Raji (cell line): ENCODE results near the gene KCNJ11.

Experiments
- POLR2A ChIP-seq: IDR thresholded peaks from 2 replicates; pipeline ENCODE4 v1.6.1; 2011; ENCODE audit warnings: low read depth, low read length, control low read depth; ENCODE audit not compliant: insufficient read depth

The KCNJ11 gene

DNA sequence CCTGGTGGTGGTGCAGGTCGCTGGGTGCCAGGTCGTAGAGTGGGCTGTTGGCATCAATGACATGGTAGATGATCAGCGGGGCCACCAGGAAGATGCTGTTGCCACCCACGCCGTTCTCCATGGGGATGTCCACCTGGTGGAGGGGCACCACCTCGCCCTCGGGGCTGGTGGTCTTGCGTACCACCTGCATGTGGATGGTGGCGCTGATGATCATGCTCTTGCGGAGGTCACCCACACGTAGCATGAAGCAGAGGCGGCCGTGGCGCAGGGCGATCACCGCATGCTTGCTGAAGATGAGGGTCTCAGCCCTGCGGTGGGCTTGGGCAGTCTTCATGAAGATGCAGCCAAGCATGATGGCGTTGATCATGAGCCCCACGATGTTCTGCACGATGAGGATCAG is 1.2 kb downstream of the KCNJ11 start:
- no peak for TF ChIP-seq POLR2A

DNA sequence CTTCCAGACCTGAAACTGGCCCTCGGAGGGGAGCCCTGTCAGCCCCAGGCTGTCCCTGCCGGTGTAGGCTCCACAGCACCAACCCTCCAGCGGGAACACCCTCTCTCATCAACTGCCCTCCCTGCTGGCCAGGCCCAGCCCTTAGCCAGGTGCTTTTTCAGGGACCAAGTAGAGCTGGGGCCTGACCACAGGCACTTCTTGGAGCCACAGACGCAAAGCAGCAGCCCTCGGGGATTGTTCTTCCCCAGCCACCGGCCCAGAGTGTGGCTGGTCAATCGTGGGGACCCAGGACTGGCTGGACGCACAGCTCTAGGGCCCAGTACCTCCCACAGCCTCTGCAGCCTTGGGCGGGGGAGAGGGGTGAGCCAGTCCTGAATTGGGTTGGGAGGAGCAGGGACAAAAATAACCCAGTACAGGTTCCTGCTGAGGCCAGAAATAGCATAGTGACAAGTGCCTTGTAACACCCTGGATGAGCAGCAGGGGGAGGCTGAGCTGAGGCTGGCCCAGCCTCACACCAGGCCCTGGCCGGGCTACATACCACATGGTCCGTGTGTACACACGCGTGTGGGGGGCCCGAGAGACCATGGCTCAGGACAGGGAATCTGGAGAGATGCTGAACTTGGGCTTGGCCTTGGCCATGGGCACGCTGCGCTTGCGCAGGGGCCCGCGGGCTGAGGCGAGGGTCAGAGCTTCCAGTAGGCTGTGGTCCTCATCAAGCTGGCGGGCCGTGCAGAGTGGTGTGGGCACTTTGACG is 2.0 kb downstream of the KCNJ11 start:
- no peak for TF ChIP-seq POLR2A

DNA sequence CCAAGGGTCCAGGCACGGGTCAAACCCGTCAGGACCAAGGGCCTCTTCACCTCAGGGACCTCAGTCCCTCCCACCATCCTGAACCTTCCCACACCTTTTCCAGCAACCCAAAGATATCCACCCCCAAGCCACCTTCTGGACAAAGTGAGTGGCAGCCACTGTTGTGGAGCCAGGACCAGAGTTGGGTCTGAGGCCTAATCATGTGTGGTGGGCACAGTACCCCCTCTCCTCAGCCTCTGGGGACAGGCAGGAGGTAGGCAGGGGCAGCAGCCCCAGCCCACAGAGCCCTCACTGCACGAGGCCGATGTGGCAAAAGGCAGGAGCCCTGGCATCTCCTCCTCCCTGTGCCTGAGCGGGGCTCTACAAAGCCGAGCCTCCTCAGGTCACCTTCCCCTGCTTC is 2.5 kb downstream of the KCNJ11 start:
- no peak for TF ChIP-seq POLR2A

DNA sequence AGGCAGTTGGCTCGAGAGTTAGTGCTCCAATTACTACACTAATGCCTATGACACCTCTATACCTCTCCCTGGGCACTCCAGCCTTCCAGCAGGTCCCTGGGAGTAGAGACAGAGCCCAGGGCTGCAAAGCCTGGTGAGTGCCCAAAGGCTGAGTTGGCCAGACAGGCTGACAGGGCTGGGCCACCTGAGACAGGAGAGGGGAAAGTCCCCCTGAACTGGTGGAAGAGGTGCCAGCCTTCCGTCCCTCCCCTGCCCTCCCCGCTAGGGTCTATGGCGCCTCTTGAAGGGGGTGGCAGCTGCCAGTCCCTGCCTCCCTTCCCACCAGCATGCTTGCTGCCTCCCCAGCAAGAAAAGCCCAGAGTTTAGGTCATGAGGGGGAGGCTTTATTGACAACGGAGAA is 3.0 kb downstream of the KCNJ11 start:
- no peak for TF ChIP-seq POLR2A

DNA sequence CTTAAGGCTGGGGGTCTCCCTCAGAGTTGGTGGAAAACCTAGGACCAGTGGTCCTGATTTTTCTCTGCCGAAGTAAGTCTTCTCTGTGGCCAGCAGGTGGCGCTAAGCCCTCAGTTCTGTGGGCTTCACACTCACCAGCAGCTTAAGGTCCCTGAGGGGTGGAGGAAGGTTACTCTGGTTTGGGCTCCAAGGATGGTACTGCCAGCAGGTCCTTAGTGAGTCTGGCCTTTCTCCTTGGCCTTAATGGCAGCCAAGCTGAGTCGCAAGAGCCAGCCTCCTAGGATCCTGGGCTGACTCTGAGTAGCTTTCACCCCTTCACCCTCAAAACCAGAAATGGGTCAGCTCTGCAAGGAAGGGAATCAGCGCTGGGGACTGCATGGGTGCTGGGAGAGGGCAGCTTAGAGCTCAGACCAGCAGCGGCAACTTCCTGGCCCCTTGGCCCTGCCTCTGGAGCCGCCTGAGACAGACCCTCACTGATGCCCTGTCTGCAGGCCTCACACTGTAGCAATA is 4.4 kb downstream of the KCNJ11 start:
- no peak for TF ChIP-seq POLR2A

DNA sequence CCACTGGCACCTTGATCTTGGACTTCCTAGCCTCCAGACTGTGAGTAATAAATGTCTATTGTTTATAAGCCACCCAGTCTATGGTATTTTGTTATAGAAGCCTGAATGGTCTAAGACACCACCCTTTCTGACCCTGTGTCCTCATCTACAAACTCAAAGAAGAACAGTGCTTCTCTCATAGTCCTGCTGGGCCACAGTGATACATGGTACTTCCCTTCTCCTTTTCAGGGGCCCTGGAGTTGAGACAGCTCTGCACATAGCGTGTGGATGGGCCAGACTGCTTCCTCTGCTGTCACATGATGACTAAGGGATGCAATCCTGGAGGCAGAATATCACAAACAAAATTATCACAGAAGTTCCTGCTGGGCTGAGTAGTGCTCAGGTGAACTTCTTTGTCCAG is 5.0 kb downstream of the KCNJ11 start:
- no peak for TF ChIP-seq POLR2A

DNA sequence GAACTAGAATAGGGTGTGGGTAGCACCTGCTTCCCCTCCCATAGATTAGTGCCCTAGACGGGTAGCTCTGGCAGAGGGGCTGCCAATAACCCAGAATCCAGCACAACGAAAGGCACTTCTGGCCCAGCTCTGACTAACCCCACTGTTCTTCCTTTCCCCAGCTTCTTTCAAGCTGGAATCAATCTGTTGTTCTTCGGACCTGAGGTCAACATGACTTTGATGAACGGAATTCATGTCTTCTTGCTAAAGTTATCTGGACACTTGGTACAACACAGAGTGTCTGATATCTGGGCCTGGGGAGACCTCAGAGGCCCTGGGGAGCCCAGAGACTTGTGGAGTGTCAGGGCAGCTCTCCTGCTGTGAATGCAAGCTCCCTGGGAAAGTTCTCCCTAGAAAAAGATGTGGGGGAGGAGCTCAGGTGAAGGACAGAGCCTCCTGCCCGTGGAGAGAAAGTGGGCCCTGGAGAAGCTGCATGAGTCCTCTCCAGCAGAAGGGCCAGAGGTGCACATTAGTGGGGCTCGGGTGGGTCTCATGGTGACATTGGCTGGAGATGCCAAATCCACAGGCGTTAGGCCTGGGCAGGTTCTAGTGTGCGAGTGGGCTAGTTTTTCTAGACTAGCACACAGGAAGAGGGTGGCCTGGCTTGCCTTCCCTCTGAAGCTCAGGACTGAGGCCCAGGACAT is 6.3 kb downstream of the KCNJ11 start:
- no peak for TF ChIP-seq POLR2A

DNA sequence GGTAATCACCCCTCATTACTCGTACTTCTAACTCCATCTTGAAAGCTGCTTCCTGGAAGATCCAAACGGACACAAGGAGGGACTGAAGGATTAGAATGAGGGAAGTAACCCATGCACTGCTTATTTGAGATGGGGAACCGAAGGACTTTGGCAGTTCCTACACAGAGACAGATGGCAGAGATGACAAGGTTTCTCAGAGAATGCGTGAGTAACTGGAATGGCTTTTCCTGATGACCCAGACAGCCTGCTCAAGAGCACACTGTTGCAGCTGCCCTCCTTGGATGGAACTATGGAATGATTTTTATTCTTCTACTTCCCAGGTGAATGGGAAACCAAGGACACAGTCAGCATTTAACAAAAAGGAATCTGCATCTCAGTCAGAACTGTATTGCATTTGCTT is 7.3 kb downstream of the KCNJ11 start:
- TF ChIP-seq POLR2A: no peak

DNA sequence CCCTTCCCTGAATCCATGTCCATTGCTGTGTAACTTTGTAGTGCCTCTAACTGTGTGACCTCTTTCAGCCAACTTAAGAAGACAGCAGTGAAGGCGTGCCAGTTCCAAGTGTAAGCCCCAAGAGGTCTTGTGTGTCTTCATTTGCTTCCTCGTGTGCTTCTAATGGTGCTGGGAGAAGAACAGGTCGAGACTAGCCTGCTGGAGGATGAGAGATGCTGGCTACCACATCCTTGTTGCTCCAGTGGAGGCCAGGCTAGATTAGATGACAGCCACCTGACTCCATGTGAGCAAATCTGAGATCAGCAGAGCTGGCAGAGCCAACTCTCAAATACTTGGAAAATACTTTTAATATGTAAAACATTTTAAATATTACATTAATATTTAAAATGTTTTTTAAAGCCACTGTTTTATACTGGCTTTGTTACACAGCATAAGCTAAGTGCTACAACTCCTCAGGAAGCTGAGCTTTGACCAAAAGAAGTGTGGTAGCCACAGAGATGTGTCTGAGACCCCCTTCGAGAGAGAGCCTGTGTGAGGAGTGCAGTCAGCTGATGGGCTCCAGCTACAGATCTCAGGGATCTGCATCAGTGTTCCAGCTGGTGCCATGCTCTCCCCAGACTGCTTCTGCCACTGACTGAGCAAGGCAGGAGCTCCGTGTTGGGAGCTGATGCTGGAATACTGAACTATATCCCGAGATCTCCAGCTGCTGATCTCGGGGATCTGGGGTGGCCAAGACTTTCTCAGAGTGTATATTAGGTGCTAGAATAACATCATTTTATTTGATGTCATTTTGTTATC is 8.9 kb downstream of the KCNJ11 start:
- TF ChIP-seq POLR2A: no peak

DNA sequence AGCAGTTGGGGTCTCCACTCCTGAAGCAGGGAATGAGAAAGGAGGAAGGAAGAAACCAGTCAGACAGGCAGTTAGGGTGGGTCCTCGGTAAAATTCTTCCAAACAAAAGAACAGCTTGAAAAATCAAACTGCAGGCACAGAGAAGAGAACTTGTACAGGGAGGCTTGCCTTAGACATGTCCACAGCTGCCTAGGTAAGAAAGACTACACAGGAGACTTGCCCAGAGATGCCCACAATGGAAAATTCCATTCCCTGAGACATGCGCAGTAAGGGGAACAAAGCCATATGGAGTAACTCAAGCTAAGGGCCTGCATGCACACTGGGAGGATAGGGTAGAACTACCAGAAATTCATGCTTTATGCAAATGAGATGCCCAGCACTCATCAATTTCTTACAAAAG is 9.8 kb downstream of the KCNJ11 start:
- no peak for TF ChIP-seq POLR2A

DNA sequence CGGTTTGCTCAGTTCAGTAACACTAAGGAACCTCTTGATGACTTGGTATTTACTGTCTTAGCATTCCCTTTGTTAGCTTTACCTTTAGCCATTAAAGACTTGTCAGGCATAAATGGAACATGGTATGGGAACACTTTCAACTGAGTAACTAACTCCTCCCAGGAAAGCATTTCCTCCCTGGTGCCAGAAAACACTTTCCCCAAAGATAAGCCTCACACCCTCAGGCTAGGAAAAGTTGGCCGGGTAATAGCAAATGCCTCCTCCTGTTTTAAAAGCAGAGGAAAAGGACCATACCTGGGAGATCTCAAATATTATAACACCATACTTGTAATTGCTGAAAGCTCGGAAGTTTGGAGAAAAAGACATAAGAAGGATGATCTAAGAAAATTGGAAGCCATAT is 12.0 kb downstream of the KCNJ11 start:
- TF ChIP-seq POLR2A: no peak

DNA sequence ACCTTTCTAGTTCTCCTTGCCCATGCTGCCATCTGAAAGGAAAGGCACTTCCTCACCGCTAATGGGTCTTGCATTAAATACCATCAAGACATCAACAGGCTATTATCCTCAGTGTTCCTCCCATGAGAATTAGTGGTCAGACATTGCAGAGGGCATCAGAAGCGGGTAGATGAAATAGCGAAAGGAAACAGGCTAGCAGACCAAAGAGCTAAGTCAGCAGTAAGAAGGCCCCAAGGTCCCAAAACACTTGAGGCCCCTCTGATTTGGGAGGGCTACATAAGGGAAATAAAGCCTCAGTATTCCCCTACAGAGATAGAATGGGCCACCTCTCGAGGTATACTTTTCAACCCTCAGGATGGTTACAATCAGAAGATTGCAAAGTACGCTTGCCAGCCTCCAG is 12.9 kb downstream of the KCNJ11 start:
- TF ChIP-seq POLR2A: no peak

DNA sequence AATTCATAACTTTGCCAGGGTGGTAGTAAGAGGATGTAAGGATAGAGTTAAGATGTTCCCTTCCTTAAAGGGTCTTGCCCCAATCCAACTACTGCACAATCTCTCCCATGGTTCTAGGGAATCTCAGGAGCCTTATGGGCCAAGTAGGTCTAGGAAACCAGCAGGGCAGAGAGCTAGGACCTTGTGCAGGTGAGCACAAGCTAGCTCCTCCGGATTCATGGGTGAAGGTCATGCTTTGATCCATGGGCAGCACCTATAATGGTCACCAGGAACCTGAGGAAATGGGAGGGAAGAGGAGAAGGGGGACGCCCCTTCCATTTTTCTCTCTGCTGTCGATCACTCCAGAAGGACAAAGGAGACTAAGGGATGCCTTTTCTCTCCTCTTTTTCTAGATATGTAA is 16.8 kb downstream of the KCNJ11 start:
- TF ChIP-seq POLR2A: no peak

DNA sequence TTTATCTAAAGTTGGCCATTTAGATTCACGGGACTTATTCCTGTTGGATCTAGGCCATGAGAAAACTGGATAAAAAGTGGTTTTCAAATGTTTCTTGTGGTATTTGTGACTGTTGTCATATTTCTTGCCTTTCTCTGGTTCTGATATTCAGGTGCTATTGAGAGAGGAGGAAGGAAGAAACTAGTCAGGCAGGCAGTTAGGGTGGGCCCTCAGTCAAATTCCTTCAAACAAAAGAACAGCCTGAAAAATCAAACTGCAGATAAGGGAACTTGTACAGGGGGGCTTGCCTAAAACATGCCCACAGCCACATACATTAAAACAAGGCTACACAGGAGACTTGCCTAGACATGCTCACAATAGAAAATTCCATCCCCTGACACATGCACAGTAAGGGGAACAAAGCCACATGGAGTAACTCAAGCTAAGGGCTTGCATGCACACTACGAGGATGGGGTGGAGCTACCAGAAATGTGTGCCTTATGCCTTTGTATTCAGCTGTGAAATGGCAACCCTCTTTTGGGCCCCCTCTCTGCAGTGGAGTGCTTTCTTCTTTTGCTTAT is 18.7 kb downstream of the KCNJ11 start:
- no peak for TF ChIP-seq POLR2A

DNA sequence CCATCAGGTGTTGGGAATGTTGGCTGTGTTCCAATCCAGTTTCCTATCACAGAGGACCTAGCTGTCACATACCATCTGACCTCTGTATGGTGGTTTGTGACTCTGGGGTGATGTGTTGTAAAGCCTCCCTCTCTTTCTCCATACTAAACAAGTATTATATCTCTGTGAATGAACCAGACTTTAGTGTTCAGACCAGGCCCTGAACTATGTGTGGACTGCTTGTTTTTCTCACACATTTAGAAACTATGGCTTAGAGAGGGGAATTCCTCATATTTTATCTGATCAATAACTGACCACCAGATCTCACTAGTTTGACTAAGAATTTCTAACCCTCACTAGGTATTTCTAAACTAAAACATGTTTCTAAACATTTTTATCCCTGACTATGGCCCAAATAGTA is 19.4 kb downstream of the KCNJ11 start:
- TF ChIP-seq POLR2A: no peak
